Adipocyte (in vitro differentiated cells): ENCODE data around the gene DLGAP3.

ENCODE experiments used
- DNase-seq: peaks from one replicate; pipeline ENCODE4 v3.0.0-alpha.2; 2015; ENCODE audit warnings: low read depth
- H3K27me3 ChIP-seq: replicated peaks from 2 replicates; pipeline ENCODE4 v1.7.0; 2013; ENCODE audit warnings: mild to moderate bottlenecking, low read length, moderate library complexity; ENCODE audit not compliant: control insufficient read depth, insufficient read depth
- H3K36me3 ChIP-seq: 2 replicates; pipeline ENCODE4 v1.7.0; 2013; ENCODE audit warnings: low read length, mild to moderate bottlenecking, moderate library complexity; ENCODE audit not compliant: control insufficient read depth, insufficient read depth, severe bottlenecking
- H3K4me1 ChIP-seq: 2 replicates; pipeline ENCODE4 v1.7.0; 2013; ENCODE audit warnings: mild to moderate bottlenecking, low read length, moderate library complexity; ENCODE audit not compliant: control insufficient read depth, insufficient read depth
- H3K4me3 ChIP-seq: 2 replicates; pipeline ENCODE4 v1.7.0; 2013; ENCODE audit warnings: mild to moderate bottlenecking, low read length, moderate library complexity
- H3K9ac ChIP-seq: 2 replicates; pipeline ENCODE4 v1.7.0; 2013; ENCODE audit warnings: mild to moderate bottlenecking, low read length, moderate library complexity
- H3K9me3 ChIP-seq: 2 replicates; pipeline ENCODE4 v1.7.0; 2013; ENCODE audit warnings: mild to moderate bottlenecking, low read length, moderate library complexity; ENCODE audit not compliant: control insufficient read depth

The DLGAP3 gene

DNA sequence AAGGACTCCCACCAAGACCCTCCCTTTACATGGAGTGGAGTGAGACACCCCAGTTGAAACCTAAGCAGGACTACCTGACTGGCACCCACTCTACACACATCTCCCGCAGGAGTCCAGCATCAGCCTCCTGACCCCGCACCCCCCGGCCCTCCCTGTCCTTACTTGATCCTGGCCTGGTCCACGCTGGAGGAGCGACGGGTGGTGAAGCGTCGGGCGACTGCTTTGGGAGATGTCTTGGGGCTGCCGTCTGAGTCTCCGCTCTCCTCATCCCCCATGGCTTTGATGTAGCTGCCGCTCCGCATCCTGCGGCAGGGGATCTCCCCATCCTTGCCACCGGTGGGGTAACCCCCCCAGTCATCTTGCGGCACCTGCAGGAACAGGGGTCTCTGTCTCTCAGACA, 29.5 kb downstream of the DLGAP3 start:
- no peak for DNase-seq
- no peak overlapping the region for H3K4me3 ChIP-seq

DNA sequence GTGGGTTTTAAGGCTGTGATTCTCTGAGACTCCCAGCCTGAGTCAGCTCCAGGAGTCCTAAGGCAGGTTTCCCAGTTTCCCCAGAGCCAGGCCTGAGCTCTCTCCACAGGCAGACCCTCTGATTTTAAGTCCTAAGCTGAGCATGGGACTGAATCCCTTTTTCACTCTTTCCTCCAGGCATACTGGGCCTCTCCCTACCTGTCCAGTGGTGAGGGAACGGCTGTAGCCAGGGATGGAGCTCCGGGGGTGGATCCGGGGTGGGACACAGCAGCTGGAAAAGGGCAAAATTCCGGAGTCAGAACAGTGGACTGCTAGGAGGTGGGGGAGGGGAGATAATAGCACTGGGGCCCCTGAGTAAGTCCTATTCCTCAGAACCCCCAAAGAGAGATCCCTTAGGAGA, 30.0 kb downstream of the DLGAP3 start:
- Histone ChIP-seq H3K36me3 (no peaks in the 10 kb centered on the region), H3K27me3 (peaks cover 41% of the 10 kb centered on the region), H3K9ac (no peak overlapping the region), H3K4me1 (no peaks in the 10 kb centered on the region), H3K9me3 (peaks cover 3% of the 10 kb centered on the region), H3K4me3 (no peak overlapping the region)
- DNase-seq, result no peak

More for the DNA sequence above, 29.5 kb downstream of the DLGAP3 start:
- Histone ChIP-seq H3K27me3 (peaks cover 41% of the 10 kb centered on the region), H3K4me1 (no peaks in the 10 kb centered on the region), H3K9me3 (peaks cover 3% of the 10 kb centered on the region), H3K36me3 (no peaks in the 10 kb centered on the region), H3K9ac (no peak overlapping the region)

DNA sequence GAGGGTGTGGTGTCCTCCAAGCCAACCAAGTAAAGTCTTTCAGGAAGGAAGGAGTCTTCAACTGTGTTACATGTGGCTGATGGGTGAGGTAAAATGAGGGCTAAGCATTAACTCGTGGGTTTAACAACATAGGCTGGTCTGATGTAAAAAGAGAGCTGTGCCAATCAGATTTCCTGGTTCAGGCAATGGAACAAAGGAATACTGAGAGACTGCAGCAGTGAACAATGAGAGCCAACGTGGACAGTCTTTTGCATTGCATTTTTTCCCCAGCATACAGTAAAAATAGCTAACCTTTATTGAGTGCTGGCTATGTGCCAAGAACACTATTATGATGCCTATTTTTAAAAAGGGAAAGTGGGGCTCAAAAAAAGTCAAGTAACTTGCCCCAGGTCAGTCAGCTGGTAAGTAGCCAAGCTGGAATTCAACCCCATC, 31.1 kb downstream of the DLGAP3 start:
- Histone ChIP-seq H3K9me3 (peaks cover 3% of the 10 kb centered on the region), H3K9ac (no peak overlapping the region), H3K27me3 (peaks cover 35% of the 10 kb centered on the region), H3K36me3 (no peaks in the 10 kb centered on the region), H3K4me1 (no peaks in the 10 kb centered on the region), H3K4me3 (no peak overlapping the region)
- DNase-seq, result peak; percentile 3

DNA sequence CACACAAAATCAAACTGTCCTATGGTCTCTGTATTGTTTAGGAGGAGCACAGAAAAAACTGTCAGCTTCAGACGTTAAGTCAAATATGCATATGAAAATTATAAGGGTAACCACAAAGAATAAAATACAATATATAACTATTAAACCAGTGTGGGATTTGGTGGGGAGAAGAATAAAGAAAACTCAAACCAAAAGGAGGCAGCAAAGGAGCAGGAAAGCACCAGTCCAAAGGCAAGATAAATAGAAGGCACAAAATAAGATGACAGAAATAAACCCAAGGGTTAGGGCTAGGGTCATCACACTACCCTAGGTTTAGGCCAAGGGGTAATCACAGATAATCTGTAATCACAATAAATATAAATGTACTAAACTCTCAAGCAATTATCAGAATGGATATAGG, 32.8 kb downstream of the DLGAP3 start:
- H3K27me3 ChIP-seq, result peaks cover 18% of the 10 kb centered on the region
- H3K4me1 ChIP-seq, result no peaks in the 10 kb centered on the region
- no peak overlapping the region for H3K4me3 ChIP-seq
- H3K36me3 ChIP-seq, result no peaks in the 10 kb centered on the region
- DNase-seq, result peak; percentile 13
- no peak overlapping the region for H3K9ac ChIP-seq
- peaks cover 13% of the 10 kb centered on the region for H3K9me3 ChIP-seq

DNA sequence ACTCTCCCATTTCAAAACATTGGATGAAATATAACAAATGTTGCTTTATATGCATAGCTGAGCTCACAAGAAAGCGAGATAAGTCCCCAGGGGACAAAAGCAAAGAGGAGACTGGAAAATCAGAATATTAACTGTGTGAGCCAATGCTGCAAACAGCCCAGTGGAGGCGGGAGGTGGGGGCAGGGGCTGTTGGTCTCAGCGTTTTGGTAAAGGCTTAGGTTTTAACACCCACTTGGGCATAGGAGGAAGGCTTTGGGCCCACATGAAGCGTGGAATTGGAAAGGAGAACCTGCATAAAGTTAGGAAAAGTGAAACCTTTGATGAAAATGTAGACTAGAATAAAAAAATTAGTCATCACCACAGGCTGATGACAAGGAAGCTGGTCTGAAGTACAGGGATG, 39.7 kb downstream of the DLGAP3 start:
- DNase-seq, result no peak
- H3K27me3 ChIP-seq, result peaks cover 16% of the 10 kb centered on the region
- no peaks in the 10 kb centered on the region for H3K36me3 ChIP-seq
- H3K4me3 ChIP-seq, result no peak overlapping the region
- no peak overlapping the region for H3K9ac ChIP-seq
- H3K4me1 ChIP-seq, result no peaks in the 10 kb centered on the region
- peaks cover 16% of the 10 kb centered on the region for H3K9me3 ChIP-seq

DNA sequence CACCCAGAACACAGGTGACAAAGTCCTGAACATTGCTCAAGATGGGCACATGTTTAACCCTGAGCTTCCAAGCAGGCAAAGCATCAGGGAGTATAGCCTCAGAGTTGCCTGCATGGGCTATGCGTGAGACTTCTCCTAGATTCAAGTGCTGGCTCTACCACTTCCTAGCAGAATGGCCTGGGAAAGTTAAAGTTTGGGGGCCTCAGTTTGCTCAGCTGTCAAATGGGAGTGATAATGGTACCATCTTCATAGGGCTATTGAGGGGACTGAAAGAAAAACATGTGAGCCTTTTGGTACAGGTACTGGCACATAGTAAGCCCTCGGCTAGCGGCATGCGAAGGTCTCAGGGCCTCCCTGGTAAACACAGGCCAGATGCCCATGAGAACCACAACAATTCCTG, 41.9 kb downstream of the DLGAP3 start:
- no peak overlapping the region for H3K4me3 ChIP-seq
- H3K36me3 ChIP-seq, result no peaks in the 10 kb centered on the region
- peaks cover 13% of the 10 kb centered on the region for H3K9me3 ChIP-seq
- H3K27me3 ChIP-seq, result peaks cover 37% of the 10 kb centered on the region
- no peak for DNase-seq
- H3K4me1 ChIP-seq, result no peaks in the 10 kb centered on the region
- H3K9ac ChIP-seq, result no peak overlapping the region

DNA sequence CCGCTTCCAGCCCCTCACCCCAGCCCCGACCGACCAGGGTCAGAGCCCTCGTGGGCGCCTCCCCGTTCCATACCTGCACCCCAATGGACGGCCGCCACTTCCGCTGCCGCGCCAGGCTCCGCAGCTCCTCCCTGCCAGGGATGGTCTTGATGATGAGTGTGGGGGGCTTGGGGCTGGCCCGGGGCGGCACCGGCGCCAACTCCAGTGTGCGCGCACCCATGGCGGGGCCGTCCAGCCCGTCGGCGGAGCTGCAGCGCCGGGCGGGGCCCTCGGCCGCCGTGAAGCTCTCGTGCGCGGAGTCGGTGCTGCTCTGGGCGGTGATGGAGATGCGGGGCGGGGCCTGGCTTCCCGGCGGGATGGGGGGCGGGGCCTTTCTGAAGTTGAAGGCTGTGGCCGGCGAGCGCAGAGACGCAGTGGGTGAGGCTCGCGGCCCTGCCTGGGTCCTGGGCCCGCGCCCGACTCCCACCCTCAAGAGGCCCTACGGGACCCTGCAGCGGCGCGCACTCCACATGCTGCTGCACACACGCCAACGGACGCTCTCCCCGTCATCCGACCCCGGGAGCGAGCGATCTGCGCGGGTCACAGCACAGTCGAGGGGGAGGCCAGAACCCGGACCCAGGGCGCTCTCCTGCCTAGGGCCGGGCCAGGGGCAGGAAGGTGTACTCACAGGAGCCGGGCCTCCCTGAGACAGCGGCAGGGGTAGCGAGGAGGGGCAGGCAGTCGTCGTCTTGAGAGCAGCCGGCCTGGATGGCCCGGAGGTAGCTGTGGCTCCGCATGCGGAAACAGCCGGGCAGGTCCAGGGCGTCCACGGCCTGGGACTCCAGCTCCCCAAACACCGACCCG, 43.8 kb downstream of the DLGAP3 start:
- no peaks in the 10 kb centered on the region for H3K36me3 ChIP-seq
- H3K4me1 ChIP-seq, result no peaks in the 10 kb centered on the region
- H3K27me3 ChIP-seq, result peaks cover 40% of the 10 kb centered on the region
- H3K4me3 ChIP-seq, result no peak overlapping the region
- no peak overlapping the region for H3K9ac ChIP-seq
- peaks cover 5% of the 10 kb centered on the region for H3K9me3 ChIP-seq
- DNase-seq, result peak; percentile 49

DNA sequence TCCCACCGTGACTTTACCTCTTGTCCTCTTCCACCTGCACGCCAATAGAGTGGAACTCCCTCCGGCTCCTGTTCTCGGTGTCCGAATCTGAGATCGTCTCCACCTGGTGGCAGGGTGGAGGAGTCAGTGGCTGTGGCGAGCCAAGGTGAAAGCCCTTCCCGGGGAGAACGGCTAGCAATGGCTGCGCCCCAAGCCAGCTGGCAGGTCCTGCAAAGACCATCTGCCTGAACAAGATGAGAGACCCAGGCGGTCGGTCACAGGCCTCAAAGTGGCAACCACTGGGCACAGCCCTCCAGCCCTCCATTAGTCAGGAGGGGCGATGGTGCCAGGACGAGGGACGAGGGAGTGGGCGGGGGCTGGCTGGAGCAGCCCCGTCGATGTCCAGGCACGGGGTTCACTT, 44.5 kb downstream of the DLGAP3 start:
- Histone ChIP-seq H3K4me1 (no peaks in the 10 kb centered on the region), H3K36me3 (no peaks in the 10 kb centered on the region), H3K27me3 (peaks cover 40% of the 10 kb centered on the region), H3K4me3 (no peak overlapping the region), H3K9ac (no peak overlapping the region), H3K9me3 (peaks cover 5% of the 10 kb centered on the region)
- DNase-seq, result no peak

DNA sequence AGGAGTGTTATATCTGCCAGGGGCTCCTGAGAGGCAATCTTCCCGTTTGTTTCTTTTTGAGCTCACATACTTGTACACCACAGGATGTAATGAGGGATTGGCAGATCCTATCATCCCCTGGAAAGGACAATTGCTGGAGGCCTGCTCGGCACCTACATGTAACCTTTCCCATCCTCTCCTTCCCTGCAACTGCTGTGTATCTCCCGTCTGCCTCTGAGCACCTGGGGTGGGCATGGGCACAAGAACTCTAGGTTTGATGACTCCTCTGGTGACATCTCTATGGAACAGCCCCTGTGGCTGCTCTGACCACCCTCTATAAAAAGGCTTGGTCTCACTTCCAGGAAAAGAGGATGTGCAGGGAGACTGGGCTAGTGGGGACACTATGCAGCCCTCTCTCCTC, 44.9 kb downstream of the DLGAP3 start:
- Histone ChIP-seq H3K9me3 (peaks cover 5% of the 10 kb centered on the region), H3K4me1 (no peaks in the 10 kb centered on the region), H3K4me3 (no peak overlapping the region), H3K36me3 (no peaks in the 10 kb centered on the region), H3K27me3 (peaks cover 40% of the 10 kb centered on the region), H3K9ac (no peak overlapping the region)
- no peak for DNase-seq

DNA sequence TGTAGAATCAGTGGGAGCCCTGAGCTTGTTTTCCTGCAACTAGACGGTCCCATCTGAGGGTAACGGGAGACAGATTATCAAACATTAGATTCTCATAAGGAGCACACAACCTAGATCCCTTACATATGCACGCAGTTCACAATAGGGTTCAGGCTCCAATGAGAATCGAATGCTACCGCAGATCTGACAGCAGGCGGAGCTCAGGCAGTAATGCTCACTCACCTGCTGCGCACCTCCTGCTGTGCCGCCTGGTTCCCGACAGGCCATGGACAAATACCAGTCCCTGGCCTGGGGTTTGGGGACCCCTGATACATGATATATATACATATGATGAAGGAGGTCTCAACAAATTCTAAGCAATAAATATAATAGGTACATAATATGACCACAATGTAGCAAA, 50.2 kb downstream of the DLGAP3 start:
- Histone ChIP-seq H3K4me1 (no peaks in the 10 kb centered on the region), H3K9ac (no peak overlapping the region), H3K36me3 (no peaks in the 10 kb centered on the region), H3K27me3 (peaks cover 58% of the 10 kb centered on the region), H3K9me3 (peaks cover 6% of the 10 kb centered on the region), H3K4me3 (no peak overlapping the region)
- DNase-seq, result no peak

DNA sequence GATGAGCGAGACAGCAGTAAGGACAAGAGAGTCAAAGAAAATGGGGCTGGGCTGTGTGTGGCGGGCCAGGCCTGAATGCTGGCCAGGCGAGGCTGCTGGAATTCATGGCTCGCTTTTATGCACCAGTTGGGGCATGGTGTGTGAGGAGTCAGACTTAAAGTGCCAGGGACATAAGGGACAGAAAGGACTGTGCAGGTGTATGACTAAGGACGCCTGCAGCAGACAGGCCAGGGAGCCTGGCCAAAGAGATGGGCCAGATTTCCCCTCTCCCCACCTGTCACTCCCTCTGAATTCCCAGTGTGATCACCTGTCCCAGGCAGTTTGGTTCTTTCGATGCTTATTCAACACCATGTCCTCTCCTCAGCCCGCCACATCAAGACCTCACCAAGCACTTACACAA, 53.0 kb downstream of the DLGAP3 start:
- Histone ChIP-seq H3K27me3 (peaks cover 66% of the 10 kb centered on the region), H3K9me3 (peaks cover 8% of the 10 kb centered on the region), H3K9ac (no peak overlapping the region), H3K4me1 (no peaks in the 10 kb centered on the region), H3K4me3 (no peak overlapping the region), H3K36me3 (no peaks in the 10 kb centered on the region)
- DNase-seq, result no peak
